ENCODE measurements around the gene SUCLG2. TPM values are rescaled to one million over a fixed set of nuclear protein-coding genes. Genes with fewer than 3 reads are reported as not detected.

Gene SUCLG2
- total and polyA plus RNA-seq, 2 of the 4 experiments (the other 2 are of a cell fraction) = 26.8 to 34.6 TPM

DNA sequence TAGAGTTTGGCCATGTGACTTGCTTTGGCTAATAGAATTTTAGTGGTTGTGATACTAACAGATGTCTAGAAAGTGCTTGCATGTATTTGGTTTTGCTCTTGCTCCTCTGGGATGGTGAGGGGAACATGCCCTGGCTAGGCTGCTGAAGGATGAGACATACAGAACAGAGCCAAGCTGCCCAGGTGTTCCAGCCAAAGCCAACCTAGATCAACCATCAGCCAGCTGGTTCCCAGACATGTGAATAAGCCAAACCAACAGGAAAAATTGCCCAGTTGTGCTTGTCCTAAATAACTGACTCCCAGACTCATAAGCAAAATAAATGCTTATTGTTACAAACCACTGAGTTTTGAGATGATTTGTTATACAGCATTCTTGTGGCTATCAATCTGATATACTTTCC, 292.6 kb downstream of the SUCLG2 start:
- dilution Hi-C loops (cut with HindIII; ENCODE audit: low sequenced_read_pairs, unreplicated experiment) = no loop called here
- Histone ChIP-seq H2BK120ac (ENCODE audit: low read depth, low read length) (no peak overlapping the region), H4K5ac (ENCODE audit: low read depth, low read length) (no peak overlapping the region), H3K36me3 (ENCODE audit: control insufficient read depth, insufficient read depth, low read length) (no peaks in the 10 kb centered on the region), H3K9me3 (ENCODE audit: control insufficient read depth, insufficient read depth, low read length) (no peaks in the 10 kb centered on the region), H3K27ac (ENCODE audit: insufficient read depth, low read length) (no peak overlapping the region), H3K23ac (ENCODE audit: low read depth, low read length) (no peak overlapping the region), H3K4me3 (ENCODE audit: insufficient read depth, low read depth, low read length) (no peak overlapping the region), H3K9ac (ENCODE audit: low read depth, low read length) (no peak overlapping the region), H2BK15ac (ENCODE audit: low read depth, low read length) (no peak overlapping the region), H3K9me1 (ENCODE audit: insufficient read depth, low read length) (no peaks in the 10 kb centered on the region), H3K56ac (ENCODE audit: extremely low read depth, insufficient read depth, low read length) (no peak overlapping the region), H2AFZ (replicated peaks; ENCODE audit: low read length, poor library complexity) (no peak overlapping the region), H3K18ac (ENCODE audit: low read depth, low read length) (no peak overlapping the region), H2BK5ac (ENCODE audit: low read depth, low read length, poor library complexity, severe bottlenecking) (no peak overlapping the region), H3K4me1 (ENCODE audit: control insufficient read depth, insufficient read depth, low read length) (no peaks in the 10 kb centered on the region), H3K4me2 (ENCODE audit: low read depth, low read length) (no peak overlapping the region), H2AK5ac (ENCODE audit: low read depth, low read length) (no peak overlapping the region), H2AK9ac (replicated peaks; ENCODE audit: low read depth, low read length, poor library complexity) (no peak overlapping the region), H2BK20ac (ENCODE audit: low read depth, low read length) (no peak overlapping the region), H3K4ac (ENCODE audit: low read depth, low read length) (no peak overlapping the region), H4K20me1 (ENCODE audit: insufficient read depth, low read length) (no peaks in the 10 kb centered on the region), H3K79me1 (ENCODE audit: low read depth in 1 of 2, low read length in 2 of 2) (no peaks in the 10 kb centered on the region), H3K27me3 (ENCODE audit: control insufficient read depth, insufficient read depth, low read length) (no peaks in the 10 kb centered on the region), H4K8ac (ENCODE audit: low read depth in 2 of 2, low read length in 2 of 2) (no peak overlapping the region), H4K91ac (ENCODE audit: insufficient read depth, low read depth, low read length) (no peak overlapping the region), H3K14ac (replicated peaks; ENCODE audit: low read depth, low read length) (no peak overlapping the region)
- DNase-seq (no peak), ATAC-seq (ENCODE audit: low read depth) (no peak)
- TF ChIP-seq, protein P1, sequence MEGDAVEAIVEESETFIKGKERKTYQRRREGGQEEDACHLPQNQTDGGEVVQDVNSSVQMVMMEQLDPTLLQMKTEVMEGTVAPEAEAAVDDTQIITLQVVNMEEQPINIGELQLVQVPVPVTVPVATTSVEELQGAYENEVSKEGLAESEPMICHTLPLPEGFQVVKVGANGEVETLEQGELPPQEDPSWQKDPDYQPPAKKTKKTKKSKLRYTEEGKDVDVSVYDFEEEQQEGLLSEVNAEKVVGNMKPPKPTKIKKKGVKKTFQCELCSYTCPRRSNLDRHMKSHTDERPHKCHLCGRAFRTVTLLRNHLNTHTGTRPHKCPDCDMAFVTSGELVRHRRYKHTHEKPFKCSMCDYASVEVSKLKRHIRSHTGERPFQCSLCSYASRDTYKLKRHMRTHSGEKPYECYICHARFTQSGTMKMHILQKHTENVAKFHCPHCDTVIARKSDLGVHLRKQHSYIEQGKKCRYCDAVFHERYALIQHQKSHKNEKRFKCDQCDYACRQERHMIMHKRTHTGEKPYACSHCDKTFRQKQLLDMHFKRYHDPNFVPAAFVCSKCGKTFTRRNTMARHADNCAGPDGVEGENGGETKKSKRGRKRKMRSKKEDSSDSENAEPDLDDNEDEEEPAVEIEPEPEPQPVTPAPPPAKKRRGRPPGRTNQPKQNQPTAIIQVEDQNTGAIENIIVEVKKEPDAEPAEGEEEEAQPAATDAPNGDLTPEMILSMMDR (conservative IDR thresholded peaks at IDR 0.05; ENCODE audit: low read depth, low read length) = no peak
- TF ChIP-seq POLR2A (IDR thresholded peaks at IDR 0.05; ENCODE audit: low read depth, low read length) = no peak
- TF ChIP-seq RAD21 (IDR thresholded peaks at IDR 0.05; ENCODE audit: low read length) = no peak
- no peak for TF ChIP-seq FOS (IDR thresholded peaks at IDR 0.05; ENCODE audit: low read depth, low read length)
- TF ChIP-seq CHD1 (IDR thresholded peaks at IDR 0.05; ENCODE audit: low read depth, low read length) = no peak
- no peak for TF ChIP-seq CEBPB (IDR thresholded peaks at IDR 0.05; ENCODE audit: low read depth, low read length)
- TF ChIP-seq MAZ (IDR thresholded peaks at IDR 0.05; ENCODE audit: borderline replicate concordance, low read depth, low read length) = no peak
- TF ChIP-seq MXI1 (IDR thresholded peaks at IDR 0.05; ENCODE audit: borderline replicate concordance, low read depth, low read length) = no peak
- TF ChIP-seq NFE2L2 (IDR thresholded peaks at IDR 0.05; ENCODE audit: low read depth, low read length) = no peak
- TF ChIP-seq SMC3 (IDR thresholded peaks at IDR 0.05; ENCODE audit: low read depth, low read length) = no peak
- no peak for TF ChIP-seq MAFK (IDR thresholded peaks at IDR 0.05; ENCODE audit: low read depth, low read length)
- TF ChIP-seq, protein P2, sequence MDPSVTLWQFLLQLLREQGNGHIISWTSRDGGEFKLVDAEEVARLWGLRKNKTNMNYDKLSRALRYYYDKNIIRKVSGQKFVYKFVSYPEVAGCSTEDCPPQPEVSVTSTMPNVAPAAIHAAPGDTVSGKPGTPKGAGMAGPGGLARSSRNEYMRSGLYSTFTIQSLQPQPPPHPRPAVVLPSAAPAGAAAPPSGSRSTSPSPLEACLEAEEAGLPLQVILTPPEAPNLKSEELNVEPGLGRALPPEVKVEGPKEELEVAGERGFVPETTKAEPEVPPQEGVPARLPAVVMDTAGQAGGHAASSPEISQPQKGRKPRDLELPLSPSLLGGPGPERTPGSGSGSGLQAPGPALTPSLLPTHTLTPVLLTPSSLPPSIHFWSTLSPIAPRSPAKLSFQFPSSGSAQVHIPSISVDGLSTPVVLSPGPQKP (IDR thresholded peaks at IDR 0.05; ENCODE audit: borderline replicate concordance, low read depth, low read length) = no peak
- TF ChIP-seq RCOR1 (IDR thresholded peaks at IDR 0.05; ENCODE audit: insufficient replicate concordance, low read length) = no peak
- TF ChIP-seq, protein P3, sequence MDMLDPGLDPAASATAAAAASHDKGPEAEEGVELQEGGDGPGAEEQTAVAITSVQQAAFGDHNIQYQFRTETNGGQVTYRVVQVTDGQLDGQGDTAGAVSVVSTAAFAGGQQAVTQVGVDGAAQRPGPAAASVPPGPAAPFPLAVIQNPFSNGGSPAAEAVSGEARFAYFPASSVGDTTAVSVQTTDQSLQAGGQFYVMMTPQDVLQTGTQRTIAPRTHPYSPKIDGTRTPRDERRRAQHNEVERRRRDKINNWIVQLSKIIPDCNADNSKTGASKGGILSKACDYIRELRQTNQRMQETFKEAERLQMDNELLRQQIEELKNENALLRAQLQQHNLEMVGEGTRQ (IDR thresholded peaks at IDR 0.05; ENCODE audit: low read depth, low read length) = no peak
- intact Hi-C loops (cut with micrococcal nuclease) = no loop called here
- POLR2A ChIA-PET (ENCODE audit: unreplicated experiment) = no interaction called here
- in situ Hi-C loops (cut with MboI; ENCODE audit: low sequenced_read_pairs) = loop anchor here (25.0 kb wide), 3 partner anchors 249 to 1526 kb away; no protein-coding TSS in a partner anchor
- no TSS peak for BruUV-seq (replicated peaks)
- CTCF ChIA-PET = interaction anchor here (0.7 kb wide), 1 partner anchor 263 kb away, joined by 8 read pairs; no protein-coding TSS in a partner anchor

Measured in IMR-90 (cell line).